IPS DF 19.7 (cell line): ENCODE measurements around the gene GRM1.

ENCODE experiments used
- DNase-seq: peaks from one replicate; pipeline ENCODE4 v3.0.0-alpha.2; 2013; ENCODE audit warnings: low read depth, low spot score

Gene GRM1

DNA sequence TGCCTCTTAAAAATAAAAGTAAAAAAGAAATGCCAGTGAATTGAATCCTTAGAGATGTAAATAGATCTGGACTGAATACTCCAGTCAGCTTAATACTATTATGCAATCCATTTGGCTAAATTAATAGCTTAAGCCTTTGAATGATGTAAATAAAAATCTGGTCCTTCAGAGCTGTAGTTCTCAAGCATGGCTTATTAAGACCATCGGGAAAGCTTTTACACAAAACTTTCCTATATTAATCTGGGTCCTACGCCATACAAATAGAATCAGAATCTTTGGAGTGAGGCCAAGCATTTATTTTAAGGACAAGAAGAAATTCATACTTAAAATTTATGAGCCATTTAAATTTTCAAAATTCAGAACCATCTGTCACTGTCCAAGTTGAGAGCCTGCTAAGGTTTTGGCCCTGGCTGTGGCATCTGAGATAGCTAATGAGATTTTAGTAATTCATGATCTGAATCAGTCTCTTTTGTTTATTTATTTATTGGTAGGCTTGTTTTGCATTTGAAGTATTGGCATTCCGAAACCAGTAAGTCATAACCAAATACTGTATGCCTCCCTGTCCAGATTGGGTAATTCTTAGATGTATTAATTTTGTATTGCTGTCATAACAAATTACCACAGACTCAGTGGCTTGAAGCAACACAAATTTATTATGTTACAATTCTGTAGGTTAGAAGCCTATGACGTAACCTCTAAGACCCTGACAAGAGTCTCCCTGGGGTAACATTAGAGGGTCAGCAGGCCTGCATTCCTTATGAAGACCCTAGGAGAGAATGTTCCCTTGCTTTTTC is 286.7 kb downstream of the GRM1 start:
- DNase-seq = no peak

DNA sequence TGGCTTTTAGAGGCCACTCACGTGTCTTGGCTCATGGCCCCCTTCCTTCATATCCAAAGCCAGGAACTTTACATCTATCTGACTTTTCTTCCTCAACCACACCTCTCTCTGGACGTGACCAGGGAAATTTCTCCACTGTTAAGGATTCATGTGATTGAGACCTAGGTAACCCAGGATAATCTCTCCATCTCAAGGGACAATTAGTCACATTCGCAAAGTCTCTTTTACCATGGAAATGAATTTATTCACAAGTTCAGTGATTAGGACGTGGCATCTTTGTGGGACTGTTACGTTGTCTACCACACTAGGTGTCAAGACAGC is 287.3 kb downstream of the GRM1 start:
- DNase-seq = no peak

- no peak for DNase-seq
Measured at GRCh38 chr6:146331013-146331412, 302.2 kb downstream of the GRM1 start.

GRCh38 chr6:146335336-146335735 is 306.5 kb downstream of the GRM1 start:
- no peak for DNase-seq

- DNase-seq = no peak
Measured at GRCh38 chr6:146336191-146336590, 307.3 kb downstream of the GRM1 start.

- no peak for DNase-seq
Measured at GRCh38 chr6:146337376-146337775, 308.5 kb downstream of the GRM1 start.

GRCh38 chr6:146339716-146340115 is 310.9 kb downstream of the GRM1 start:
- no peak for DNase-seq

GRCh38 chr6:146341493-146342230 is 312.8 kb downstream of the GRM1 start:
- DNase-seq = no peak

GRCh38 chr6:146345598-146345997 is 316.7 kb downstream of the GRM1 start:
- DNase-seq = no peak

DNA sequence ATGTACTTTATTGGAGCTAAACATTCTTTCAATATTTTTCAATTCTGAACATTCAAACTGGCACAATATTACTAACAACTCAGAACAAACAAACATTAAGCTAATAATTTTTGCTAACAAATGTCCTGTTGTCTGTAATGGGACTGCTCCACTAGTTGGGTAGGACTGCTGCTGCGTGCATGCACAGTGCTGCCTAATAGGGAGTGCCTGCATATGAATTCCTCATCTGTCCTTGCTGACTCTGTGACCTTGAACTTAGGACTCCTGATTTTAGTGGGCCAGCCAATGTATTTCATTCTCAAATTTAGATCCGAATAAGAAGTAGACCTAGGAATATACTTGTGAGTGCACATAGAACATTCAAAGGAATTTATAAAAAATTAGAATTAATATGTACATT is 318.2 kb downstream of the GRM1 start:
- DNase-seq = no peak

GRCh38 chr6:146347690-146348089 is 318.8 kb downstream of the GRM1 start:
- no peak for DNase-seq

DNA sequence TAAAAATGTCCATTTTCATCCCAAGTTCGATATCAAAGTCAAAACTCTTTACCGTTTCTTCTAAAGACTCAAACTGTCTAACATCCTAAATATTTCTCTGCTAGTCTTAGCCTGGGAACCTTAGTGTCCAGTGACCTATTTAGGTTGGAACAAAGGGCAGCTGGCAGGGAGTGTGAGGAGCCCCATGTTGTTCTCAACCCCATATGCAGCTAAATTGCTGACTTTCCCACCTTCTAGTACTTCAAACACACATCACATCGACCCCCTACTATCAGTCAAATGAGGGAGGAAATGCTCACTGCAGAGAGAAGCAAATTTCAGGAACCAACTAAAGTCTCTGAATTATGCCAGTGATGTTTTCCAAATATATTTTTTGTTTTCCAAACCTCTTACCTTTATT is 322.2 kb downstream of the GRM1 start:
- DNase-seq = no peak

DNA sequence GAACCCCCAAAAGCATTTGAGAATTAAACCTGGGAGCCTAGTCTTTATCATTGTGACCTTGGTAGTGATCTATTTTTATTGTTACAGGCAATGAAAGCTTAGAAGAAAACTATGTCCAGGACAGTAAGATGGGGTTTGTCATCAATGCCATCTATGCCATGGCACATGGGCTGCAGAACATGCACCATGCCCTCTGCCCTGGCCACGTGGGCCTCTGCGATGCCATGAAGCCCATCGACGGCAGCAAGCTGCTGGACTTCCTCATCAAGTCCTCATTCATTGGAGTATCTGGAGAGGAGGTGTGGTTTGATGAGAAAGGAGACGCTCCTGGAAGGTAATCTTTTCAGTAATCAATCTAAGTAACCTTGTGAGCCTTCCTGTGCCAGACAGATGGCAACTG is 323.3 kb downstream of the GRM1 start:
- DNase-seq = no peak

- no peak for DNase-seq
Measured at GRCh38 chr6:146354451-146354850, 325.6 kb downstream of the GRM1 start.

DNA sequence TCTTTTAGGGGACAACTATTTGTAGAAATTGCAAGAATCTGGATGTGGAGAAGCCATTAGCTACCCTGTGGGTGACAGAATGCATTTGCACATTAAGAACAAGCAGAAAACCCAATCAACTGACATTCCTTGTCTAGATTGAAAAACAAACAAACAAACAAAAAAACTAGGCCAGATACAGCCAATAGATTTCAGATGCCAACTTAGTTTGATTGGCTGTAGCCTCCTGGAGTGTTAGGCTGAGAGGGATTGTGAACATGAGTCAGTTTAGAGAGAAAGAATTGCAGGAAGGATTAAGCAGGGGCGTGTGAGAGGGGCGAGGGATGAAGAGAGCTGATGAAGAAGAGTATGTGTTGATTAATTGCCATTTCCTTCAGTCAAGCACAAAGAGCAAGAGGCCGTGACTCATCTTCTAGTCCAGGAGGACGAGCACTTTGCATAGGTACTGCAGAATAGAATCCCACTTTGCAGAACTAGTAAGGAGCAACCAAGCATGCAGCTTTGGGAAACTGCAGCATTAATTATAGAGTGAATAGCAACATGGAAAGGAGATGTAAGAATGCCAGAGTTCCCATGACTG is 326.7 kb downstream of the GRM1 start:
- DNase-seq = no peak

- no peak for DNase-seq
Measured at GRCh38 chr6:146357578-146358430, 328.9 kb downstream of the GRM1 start.

DNA sequence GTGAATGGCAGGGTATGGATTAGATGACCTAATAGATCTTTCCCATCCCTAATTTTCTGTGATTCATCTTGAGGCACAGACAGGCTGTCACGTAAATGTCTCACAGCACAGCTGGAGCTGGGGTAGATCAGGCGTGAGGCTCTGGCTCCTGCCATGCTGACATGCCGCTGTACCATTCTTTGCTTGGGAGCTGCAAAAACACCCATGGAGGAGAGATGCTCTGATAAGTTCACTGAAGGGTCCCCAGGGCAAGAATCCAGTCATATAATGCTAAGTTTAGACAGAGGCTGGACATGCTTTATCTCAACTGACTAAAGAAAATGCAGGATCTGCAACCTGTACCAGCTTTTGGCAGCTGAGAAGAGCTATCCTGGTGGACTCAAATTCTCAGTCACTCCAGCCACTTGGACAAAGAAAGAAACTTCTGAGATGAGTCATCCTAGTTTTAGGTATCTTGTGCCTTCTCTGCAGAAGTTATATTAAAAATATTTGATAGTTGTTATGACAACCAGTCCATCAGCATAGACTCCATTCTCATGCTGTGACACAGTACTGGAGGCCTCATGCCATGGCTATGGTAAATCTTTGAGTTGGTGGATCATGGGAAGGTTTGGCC is 329.7 kb downstream of the GRM1 start:
- DNase-seq = no peak

- DNase-seq = no peak
Measured at GRCh38 chr6:146359131-146359530, 330.3 kb downstream of the GRM1 start.

GRCh38 chr6:146361128-146361924 is 332.5 kb downstream of the GRM1 start:
- no peak for DNase-seq

DNA sequence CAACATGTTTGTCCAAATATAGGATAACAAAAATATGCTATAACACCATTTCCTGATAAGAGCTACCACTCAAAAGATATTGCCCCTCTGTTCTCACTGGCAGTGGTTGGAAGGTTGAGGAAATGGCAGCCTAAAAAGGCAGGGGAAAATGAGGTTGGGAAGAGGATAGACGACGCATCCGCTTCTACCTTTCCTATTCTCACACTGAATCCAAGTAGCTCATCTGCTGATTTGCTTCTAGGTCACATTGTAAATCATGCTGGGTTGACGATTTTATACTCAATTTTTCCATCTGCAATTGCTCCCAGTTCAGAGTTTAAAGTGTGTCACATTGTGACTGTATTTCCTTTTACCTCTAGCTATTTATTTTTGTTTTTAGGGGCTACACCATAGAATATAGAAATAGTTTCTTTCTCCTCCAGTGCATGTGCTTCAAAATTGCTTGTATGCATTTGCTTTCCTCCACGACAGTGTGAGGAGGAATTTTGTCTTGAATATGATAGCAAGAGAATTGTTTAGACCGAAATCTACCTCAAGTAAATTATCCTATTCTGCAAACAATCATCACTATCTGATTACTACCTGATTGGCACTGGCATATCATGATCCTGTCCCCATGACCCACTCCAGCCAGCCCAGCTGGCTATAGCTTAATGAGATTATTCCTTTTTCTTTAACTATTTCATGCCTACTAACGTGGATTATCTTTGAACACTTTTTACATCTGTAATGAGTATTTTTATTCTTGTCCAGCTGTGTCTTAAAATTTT is 335.2 kb downstream of the GRM1 start:
- no peak for DNase-seq
